ENCODE measurements around the gene FER1L5. TPM values are rescaled to one million over a fixed set of nuclear protein-coding genes. Genes with fewer than 3 reads are reported as not detected.

Gene FER1L5
- total RNA-seq, 1 donor from 2014 or later, result 1.1 TPM

DNA sequence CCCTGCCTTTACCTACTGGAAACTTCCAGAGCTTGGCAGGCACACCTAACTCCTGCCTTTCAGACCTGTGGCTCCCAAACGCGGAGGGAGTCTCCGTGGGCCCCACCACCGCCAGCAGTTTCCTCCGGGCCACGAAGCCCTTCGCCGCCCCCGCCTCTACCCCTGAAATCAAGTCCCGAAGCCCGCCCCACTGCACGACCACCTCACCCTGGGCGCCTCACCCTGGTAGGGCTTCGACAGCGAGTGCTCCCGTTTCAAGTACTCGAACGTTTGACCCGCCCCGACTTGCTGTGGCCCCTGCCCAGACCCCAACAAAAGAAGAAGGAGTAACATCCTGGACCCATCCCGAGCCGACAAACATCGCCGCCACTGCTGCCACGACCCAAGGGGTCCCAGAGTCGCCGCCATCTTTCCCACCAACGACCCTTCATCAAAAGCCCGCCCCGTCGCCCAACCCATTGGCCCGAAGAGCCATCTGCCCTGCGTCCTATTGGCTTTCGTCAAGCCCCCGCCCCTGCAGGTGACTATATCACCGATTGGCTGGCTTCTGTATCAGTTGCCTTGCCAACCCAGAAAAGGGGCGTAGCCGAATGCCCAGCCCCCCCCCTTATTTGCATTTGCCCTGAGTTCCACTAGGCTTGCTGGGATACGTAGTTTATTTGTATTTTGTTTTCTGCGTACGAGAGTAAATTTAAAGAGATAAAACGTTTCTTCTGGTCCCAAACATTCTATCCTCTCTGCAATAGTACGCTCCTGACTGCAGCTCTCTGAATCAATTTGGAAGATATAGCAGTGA lies 97.3 kb downstream of the FER1L5 start, which contains the start of gene LMAN2L:
Gene LMAN2L, minus strand, starts transcription at position 432 of the 796 bp plus-strand sequence. Its CDS starts 24 bp downstream, at position 408.
- DNase-seq (ENCODE audit: low spot score), result peak; percentile 98

DNA sequence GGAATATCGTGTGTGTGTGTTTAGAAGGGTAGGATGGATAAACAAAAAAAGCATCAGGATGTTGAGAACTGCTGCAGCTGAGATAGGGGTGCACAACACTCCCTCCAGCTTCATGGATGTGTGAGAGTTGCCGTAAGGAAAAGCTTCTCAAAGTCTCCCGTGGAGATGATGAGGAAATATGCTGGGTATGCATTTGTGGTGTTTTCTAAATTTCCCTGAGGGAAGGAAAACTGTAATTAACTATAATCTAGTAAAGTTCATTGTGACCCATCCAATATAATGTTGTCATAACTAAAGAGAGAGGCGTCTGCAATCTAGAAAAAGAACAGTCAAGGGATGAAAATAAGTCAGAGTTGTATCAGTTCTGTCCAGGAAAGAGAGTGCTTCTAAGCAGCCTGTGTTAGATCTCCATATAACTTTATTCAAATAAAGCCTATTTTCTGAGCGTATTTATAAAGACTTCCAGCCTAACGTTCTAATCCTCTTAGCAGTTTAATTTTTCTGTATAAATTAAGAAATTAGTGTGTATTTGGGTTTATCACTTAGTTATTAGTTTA lies 104.6 kb downstream of the FER1L5 start:
- no peak for DNase-seq (ENCODE audit: low spot score)

DNA sequence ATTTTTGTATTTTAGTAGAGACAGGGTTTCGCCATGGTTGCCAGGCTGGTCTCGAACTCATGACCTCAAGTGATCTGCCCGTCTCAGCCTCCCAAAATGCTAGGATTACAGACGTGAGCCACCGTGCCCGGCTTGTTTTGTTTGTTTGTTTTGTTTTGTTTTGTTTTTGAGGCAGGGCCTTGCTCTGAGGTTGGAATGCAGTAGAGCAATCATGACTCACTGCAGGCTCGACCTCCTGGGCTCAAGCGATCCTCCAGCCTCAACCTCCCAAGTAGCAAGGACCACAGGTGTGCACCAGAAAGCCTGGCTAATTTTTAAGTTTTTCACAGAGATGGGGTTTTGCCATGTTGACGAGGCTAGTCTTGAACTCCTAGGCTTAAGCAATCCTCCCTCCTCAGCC lies 109.2 kb downstream of the FER1L5 start:
- DNase-seq (ENCODE audit: low spot score), result no peak

DNA sequence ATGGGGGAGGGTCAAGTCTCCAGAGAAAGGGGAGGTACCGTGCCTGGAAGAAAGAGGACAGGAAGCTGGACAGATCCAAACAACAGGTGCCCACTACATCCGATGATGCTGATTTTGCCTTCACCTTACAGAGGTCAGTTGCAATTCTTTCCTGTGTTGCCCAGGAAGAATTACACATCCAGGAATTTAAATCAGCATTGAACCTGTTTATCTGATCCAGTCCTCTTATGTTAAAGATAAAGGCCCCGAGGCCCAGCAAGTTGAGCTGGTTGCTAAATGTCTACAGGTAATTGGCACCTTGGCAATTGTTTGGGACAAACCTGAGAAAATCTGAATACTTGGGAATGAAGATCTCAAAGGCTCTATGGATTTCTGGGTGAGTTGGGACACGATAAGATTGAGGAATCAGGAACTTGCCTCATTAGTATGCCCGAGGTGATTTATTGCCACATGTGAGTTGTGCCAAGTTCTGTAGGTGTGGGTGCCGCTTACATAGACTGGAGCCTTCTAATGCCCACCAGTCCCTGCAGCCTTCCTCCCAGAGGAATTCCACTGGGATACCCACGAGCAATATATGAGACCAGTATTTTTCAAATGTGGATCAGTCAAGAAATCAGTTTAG lies 111.2 kb downstream of the FER1L5 start:
- DNase-seq (ENCODE audit: low spot score), result no peak

DNA sequence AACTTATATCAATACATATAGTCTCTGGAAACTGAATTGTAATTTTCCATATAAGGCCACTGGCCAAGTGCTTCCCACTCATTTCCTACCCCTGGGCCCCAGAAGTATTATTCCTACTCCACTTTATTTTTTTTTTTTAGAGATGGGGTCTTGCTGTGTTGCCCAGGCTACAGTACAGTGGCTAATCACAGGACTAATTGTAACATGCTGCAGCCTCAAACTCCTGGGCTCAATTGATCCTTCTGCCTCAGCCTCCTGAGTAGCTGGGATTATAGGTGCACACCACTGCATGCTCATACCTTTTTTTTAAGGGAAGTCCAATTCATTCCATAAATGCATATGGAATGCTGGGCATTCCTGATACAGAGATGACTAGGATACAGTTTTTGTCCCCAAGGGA lies 111.8 kb downstream of the FER1L5 start:
- no peak for DNase-seq (ENCODE audit: low spot score)

Other genes with a start within 250 kb of the FER1L5 start
- 3.7 TPM for gene NEURL3, start 137.4 kb upstream of the FER1L5 start, total RNA-seq
- gene ARID5A, start 106.0 kb upstream of the FER1L5 start, total RNA-seq, result 30.2 TPM
- 38.7 TPM for gene KANSL3, start 4.5 kb upstream of the FER1L5 start, total RNA-seq
- gene LMAN2L, start 97.3 kb downstream of the FER1L5 start, total RNA-seq, result 28.0 TPM
- 14.1 TPM for gene CNNM4, start 118.1 kb downstream of the FER1L5 start, total RNA-seq
- 65.2 TPM for gene CNNM3, start 173.5 kb downstream of the FER1L5 start, total RNA-seq
- gene ANKRD23, start 201.3 kb downstream of the FER1L5 start, total RNA-seq, result 6.9 TPM
- 19.1 TPM for gene ANKRD39, start 215.3 kb downstream of the FER1L5 start, total RNA-seq
- gene SEMA4C, start 227.3 kb downstream of the FER1L5 start, total RNA-seq, result 42.3 TPM

Data from mucosa of gallbladder (tissue), 1 donor.